HG03095 (cell line): Measurements from ENCODE around the gene CSF3.
"Not testable (repeated sequence)": the region's sequence is repeated elsewhere in the genome, so short reads cannot be mapped to it uniquely, and the experiment has no call there.

Experiments
- ATAC-seq: cut with Tn5 transposase; IDR thresholded peaks from one replicate; pipeline ENCODE4 v1.9.1; 2021; ENCODE audit warnings: moderate library complexity; ENCODE audit not compliant: unreplicated experiment

The CSF3 gene

DNA sequence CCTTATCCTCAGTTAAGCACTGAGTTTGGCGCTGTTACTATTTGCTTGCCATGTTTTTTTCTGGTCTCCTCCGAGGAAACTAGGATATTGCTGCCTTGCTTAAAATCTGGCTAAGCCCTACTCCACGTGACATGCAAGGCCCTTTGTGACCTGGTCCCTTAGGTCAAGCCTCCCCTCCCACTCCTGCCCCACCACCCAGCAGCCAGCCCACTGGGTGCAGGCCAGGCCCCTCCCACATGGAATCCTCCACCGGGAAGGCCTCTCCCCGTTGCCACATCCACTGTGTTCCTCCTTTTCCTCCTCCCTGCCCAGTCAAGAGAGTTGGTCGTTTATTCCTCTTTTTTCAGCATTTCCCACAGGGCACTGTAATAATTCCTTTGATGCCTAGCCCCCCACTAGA, 18.4 kb upstream of the CSF3 start:
- no peak for ATAC-seq

DNA sequence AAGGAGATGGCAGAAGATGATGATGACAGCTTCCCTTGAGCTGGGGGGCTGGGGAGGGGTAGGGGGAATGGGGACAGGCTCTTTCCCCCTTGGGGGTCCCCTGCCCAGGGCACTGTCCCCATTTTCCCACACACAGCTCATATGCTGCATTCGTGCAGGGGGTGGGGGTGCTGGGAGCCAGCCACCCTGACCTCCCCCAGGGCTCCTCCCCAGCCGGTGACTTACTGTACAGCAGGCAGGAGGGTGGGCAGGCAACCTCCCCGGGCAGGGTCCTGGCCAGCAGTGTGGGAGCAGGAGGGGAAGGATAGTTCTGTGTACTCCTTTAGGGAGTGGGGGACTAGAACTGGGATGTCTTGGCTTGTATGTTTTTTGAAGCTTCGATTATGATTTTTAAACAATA, 17.7 kb upstream of the CSF3 start:
- ATAC-seq: no peak

DNA sequence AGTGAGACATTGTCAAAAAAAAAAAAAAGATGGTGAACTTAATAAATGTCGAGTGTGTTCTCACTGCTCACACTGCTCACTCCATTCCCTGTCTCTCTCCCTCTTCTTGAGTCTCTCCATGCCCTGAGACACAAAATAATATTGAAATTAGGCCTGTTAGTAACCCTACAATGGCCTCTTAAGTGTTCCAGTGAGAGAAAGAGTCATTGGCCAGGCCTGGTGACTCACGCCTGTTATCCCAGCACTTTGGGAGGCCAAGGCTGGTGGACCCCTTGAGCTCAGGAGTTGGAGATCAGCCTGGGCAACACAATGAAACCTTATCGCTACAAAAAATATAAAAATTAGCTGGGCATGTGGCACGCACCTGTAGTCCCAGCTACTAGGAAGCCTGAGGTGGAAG, 16.2 kb upstream of the CSF3 start:
- ATAC-seq: no peak

DNA sequence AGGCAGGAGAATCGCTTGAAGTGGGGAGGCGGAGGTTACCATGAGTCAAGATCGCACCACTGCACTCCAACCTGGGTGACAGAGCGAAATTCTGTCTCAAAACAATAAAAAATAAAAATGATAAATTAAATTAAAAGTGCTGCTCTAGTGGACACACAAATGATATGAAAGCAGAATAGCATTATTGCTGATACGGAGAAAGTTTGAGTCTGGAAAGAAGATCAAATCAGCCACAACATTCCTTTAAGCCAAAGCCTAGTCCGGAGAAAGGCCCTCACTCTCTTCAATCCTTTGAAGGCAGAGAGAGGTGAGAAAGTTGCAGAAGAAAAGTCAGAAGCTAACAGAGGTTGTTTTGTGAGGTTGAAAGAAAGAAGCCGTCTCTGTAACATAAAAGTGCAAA, 15.1 kb upstream of the CSF3 start:
- ATAC-seq: no peak

DNA sequence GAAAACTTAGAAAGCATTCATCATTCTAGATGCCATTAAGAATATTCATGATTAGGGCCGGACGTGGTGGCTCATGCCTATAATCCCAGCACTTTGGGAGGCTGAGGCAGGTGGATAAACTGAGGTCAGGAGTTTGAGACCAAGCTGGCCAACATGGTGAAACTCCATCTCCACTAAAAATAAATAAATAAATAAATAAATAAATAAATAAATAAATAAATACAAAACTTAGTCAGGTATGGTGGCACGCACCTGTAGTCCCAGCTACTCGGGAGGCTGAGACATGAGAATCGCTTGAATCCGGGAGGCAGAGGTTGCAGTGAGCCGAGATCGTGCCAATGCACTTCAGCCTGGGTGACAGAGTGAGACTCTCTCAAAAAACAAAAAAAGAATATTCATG, 13.9 kb upstream of the CSF3 start:
- ATAC-seq: not testable (repeated sequence)

DNA sequence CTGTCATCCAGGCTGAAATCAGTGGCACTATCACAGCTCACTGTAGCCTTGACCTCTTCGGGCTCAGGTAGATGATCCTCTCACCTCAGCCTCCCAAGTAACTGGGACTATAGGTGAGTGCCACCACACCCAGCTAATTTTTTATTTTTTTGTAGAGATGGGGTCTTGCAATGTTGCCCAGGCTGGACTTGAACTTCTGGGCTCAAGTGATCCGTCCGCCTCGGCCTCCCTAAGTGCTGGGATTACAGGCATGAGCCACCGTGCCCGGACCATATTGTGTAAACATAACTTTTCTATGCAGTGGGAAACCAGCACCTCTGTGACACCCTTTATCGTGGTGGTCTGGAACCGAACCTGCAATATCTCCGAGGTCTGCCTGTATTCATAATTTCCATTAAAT, 11.2 kb upstream of the CSF3 start:
- ATAC-seq: no peak

DNA sequence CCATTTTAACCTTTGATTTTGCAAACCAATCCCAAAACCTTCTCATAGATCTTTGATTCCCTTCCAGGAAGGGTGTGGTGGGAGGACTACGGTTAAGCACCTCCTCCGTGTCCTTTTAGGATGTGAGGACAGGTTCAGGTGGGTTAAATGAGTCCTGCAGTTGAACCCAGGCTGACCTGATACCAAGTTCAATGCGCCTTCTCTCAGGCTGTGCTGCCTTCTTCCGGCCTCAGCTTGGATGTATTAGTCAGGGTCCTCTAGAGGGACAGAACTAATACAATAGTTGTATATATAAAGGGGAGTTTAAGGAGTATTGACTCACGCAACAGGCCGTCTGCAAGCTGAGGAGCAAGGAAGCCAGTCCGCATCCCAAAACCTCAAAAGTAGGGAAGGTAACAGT, 10.5 kb upstream of the CSF3 start:
- no peak for ATAC-seq

DNA sequence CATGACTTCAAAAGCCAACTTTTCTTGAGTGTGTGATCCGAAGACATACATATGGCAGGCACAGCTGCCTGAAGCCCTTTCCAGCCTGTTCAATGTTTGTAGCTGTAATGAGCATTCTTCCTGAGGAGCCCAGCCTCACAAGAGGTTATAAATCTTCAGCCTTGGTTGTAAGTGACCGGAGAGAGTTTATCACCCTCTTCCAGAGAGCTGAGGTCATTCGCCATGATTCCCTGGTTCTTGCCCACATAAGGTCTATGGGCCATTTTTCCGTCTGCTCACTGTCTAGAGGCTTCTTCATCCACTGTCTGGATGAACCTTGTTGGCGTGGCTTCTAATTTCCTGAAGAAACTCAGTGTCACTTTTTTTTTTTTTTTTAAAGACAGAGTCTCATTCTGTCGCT, 9.7 kb upstream of the CSF3 start:
- ATAC-seq: no peak

DNA sequence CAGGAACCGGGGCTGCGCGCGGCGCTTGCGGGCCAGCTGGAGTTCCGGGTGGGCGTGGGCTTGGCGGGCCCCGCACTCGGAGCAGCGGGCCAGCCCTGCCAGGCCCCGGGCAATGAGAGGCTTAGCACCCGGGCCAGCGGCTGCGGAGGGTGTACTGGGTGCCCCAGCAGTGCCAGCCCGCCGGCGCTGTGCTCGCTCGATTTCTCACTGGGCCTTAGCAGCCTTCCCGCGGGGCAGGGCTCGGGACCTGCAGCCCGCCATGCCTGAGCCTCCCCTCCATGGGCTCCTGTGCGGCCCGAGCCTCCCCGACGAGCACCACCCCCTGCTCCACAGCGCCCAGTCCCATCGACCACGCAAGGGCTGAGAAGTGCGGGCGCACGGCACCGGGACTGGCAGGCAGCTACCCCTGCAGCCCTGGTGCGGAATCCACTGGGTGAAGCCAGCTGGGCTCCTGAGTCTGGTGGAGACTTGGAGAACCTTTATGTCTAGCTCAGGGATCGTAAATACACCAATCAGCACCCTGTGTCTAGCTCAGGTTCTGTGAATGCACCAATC, 4.2 kb upstream of the CSF3 start:
- ATAC-seq: not testable (repeated sequence)

DNA sequence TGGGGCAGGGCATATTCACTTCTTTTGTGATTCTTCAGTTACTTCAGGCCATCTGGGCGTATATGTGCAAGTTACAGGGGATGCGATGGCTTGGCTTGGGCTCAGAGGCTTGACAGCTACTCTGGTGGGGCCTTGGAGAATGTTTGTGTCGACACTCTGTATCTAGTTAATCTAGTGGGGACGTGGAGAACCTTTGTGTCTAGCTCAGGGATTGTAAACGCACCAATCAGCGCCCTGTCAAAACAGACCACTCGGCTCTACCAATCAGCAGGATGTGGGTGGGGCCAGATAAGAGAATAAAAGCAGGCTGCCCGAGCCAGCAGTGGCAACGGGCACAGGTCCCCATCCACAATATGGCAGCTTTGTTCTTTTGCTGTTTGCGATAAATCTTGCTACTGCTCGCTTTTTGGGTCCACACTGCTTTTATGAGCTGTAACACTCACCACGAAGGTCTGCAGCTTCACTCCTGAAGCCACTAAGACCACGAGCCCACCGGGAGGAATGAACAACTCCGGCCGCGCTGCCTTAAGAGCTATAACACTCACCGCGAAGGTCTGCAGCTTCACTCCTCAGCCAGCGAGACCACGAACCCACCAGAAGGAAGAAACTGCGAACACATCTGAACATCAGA, 3.1 kb upstream of the CSF3 start:
- ATAC-seq: not testable (repeated sequence)

DNA sequence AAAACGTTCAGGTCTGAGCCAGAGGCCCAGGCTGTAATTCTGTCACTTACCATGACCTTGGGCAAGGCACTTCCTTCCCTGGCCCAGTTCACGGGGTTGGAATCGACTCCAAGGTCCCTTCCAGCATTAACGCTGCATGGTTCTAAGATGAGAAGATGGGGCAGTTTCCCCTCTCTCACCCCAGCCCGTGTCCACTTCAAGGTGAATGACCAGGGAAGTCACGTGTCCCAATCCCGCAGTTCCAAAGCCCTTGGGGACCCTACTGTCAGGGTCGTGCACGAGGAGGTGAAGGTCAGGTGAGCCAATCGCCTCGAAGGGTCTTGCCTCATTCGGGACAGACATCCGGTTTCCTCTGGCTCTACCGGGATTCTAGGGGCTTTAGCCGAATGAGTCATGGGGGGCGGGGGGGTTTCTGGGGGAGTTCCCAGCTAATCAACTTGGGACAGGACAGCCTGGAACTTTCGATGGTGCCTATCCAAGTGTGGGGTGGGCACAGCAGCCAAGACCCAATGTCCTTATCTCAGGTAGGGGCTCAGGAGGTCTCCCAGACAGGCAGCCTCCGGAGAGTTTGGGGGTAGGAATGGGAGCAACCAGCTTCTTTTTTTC, 762 bp upstream of the CSF3 start:
- ATAC-seq: no peak

DNA sequence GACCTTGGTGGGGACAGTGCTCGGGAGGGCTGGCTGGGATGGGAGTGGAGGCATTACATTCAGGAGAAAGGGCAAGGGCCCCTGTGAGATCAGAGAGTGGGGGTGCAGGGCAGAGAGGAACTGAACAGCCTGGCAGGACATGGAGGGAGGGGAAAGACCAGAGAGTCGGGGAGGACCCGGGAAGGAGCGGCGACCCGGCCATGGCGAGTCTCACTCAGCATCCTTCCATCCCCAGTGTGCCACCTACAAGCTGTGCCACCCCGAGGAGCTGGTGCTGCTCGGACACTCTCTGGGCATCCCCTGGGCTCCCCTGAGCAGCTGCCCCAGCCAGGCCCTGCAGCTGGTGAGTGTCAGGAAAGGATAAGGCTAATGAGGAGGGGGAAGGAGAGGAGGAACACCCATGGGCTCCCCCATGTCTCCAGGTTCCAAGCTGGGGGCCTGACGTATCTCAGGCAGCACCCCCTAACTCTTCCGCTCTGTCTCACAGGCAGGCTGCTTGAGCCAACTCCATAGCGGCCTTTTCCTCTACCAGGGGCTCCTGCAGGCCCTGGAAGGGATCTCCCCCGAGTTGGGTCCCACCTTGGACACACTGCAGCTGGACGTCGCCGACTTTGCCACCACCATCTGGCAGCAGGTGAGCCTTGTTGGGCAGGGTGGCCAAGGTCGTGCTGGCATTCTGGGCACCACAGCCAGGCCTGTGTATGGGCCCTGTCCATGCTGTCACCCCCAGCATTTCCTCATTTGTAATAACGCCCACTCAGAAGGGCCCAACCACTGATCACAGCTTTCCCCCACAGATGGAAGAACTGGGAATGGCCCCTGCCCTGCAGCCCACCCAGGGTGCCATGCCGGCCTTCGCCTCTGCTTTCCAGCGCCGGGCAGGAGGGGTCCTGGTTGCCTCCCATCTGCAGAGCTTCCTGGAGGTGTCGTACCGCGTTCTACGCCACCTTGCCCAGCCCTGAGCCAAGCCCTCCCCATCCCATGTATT, 1.1 kb downstream of the CSF3 start:
- no peak for ATAC-seq

DNA sequence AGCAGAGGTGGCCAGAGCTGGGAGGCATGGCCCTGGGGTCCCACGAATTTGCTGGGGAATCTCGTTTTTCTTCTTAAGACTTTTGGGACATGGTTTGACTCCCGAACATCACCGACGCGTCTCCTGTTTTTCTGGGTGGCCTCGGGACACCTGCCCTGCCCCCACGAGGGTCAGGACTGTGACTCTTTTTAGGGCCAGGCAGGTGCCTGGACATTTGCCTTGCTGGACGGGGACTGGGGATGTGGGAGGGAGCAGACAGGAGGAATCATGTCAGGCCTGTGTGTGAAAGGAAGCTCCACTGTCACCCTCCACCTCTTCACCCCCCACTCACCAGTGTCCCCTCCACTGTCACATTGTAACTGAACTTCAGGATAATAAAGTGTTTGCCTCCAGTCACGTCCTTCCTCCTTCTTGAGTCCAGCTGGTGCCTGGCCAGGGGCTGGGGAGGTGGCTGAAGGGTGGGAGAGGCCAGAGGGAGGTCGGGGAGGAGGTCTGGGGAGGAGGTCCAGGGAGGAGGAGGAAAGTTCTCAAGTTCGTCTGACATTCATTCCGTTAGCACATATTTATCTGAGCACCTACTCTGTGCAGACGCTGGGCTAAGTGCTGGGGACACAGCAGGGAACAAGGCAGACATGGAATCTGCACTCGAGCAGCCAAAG, 2.3 kb downstream of the CSF3 start:
- ATAC-seq: no peak

DNA sequence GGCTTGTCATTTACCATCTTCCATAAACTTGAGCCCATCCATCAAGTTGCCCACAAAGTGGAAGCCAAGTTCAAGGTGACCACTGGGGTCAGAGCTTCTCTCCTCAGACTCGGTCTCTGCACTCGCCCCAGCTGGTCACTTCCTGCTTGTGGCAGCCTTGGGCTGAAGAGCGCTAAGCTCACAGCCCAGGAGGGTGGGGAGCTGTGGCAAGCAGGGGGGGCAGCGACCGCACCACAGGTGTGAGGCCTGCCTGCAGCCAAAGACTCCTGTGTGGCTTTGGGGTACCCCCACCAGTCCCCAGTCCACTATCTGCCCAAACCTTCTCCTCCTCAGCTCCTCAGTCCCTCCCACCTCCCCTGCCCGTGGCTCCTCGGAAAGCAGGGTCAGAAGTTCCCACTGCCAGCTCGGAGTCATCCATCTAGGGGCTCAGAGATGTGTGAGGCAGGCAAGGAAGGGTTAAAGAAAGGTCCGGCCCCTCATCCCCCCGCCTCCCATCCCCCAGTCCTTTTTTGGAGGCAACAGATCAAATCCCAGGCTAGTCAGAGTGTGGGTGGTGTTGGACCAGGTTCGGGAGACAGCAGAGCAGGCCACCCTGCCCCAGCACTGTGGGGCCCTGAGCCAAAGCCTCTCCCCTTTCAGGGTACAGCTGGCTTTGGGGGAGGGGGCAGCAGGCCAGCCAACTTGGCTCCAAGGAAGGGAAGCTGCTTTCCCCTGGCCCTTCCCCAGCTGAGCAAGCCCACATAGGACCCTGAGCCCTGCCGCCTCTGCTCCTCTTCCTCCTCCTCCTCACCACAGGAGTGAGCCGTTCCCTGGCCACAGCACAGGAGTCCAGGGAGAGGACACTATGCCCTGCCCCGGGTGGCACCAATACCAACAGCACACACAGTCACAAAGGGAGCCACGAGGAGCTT, 3.2 kb downstream of the CSF3 start:
- no peak for ATAC-seq

DNA sequence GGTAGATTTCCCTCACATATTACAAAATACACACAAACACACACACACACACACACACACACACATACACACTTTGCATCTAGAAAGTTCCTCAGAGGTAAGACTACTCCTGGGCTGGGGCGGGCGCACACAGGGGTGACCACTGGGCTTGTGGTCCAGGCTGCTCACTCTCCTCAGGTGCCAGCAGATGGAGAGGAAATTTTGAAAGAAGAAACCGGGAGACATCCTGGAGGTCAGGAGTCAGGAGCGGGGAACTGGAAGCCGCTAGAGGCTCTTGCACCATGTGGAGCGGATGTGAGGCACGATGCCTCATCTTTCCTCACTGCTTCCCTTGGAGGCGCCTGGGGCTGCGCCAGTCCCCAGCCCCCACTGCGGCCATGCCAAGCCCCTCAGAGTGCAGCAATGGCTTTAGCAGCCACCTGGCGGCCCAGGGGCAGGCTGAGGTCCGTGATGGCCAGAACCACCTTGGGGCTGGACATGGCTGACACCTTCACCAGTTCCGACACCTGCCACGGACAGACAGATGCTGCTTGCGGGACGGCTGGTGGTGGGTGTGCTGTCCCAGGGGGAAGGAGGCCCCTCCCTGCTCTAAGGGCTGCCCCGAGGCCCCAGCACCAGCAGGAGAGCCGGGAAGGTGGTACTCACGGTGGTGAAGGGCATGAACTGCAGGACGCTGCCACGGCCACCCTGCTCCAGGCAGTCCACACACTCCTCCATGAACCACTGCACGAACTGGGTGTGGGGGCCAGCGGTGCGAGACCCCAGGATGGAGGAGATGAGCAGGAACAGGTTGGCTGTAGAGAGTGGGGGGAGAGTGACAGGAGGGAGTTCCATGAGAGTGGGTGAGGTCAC, 4.1 kb downstream of the CSF3 start:
- ATAC-seq: no peak

DNA sequence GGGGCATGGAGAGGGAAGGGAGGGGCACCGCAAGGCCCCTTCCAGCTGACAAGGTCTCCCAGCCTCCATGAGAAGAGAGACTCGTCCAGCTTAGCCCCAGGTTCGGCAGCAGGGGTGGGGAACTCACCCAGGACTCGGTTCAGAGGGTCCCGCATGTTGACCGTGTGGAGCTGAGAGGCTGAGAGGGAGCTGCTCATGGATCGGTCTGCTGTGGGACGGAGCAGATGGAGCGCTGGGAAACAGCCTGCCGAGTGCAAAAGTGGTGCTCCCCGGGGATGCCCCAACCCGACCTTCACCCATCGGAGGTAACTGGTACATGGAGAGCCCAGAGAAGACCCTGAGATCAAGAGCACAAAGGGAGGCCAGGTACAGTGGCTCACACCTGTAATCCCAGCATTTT, 4.9 kb downstream of the CSF3 start:
- no peak for ATAC-seq

DNA sequence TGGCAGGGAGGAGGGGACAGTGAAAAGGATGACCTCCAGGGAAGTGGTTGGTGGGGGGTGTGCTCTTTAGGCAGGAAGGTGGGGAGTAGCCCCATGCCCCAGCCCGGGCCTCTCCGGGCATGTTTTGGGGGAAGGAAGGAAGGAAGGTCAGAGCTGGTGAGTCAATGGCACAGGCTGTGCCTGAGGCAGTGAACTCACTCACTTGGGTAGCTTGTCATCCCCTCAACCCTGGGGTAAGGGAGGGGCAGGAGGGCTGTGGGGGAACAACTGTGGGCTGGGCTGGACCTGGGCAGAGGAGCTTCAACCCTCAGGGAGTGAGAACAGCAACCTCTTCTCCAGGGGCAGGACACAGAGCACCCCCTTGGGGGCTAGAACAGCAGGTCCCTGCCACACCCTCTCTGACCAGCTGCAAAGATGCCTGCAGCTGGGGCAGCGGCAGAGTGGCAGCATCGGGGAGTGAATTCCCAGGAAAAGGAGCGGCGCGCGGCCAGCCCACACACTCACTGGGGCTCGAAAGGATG, 6.3 kb downstream of the CSF3 start:
- ATAC-seq: no peak

DNA sequence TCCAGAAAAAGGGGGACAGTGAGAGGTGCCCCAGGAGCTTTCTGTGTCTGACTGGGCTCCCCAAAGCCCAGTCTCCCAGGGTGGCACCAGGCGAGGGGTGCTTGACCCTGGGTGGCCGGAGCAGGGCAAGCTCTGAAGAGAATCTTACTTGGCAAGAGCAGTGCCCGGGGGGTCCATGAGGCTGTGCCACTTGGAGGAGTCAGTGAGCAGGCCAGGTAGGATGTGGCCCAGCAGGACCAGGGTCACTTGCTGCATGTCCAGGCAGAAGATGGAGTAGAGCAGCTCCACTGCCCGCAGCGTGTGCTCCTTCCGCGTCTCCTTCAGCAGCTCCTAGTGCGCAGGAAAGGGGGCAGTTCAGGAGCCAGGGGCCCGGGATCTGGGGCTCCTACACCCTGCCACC, 7.3 kb downstream of the CSF3 start:
- no peak for ATAC-seq

DNA sequence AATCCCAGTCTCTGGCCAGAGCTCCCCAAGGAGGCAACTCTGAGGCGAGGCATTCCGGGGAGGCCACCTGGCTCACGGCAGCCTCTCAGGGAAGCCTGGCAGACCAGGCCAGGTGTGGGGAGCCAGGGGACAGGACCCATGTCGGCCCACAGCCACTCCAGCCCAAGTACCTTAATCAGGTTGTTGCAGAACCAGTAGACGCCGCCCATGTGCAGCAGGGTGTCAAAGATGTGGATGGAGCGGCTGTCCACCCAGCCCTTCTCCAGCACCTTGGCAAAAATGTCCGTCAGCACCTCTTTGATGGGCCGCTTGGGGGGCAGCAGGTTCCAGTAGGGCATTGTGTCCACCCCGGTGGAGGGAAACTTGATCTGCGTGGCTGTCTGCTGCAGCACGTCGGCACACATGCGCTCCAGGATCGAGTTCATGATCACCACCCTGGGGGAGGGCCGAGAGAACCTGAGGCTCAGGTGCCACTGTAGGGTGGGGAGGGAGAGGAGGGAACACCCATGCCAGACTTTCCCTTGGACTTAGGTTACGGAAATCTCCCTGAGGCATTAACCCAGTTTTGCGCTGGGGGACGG, 7.8 kb downstream of the CSF3 start:
- ATAC-seq: no peak
